ENCODE data around the gene MPV17L2. TPM values are rescaled to one million over a fixed set of nuclear protein-coding genes. Genes with fewer than 3 reads are reported as not detected.

The MPV17L2 gene
- total RNA-seq, 4 donors from 2014 or later = 14.5 to 67.6 (median 21.2) TPM

DNA sequence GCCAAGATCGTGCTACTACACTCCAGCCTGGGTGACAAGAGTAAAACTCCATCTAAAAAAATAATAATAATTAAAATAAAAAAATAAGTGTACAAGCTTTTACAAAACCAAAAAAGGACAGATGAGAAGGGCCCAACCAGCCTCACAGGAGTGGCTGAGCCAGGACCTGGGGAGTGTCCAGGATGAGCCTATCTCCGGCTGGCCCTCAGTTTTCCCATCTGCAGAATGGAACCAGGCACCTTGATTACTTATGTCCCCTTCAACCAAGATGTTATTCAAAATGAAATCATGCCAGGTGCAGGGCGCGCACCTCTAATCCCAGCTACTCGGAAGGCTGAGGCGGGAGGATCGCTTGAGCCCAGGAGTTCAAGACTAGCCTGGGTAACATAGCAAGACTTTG lies 28.9 kb upstream of the MPV17L2 start:
- Histone ChIP-seq H3K27me3 (no peaks in the 10 kb centered on the region), H3K9me3 (no peaks in the 10 kb centered on the region), H3K27ac (replicated peaks in 1 of 4) (no peak overlapping the region), H3K36me3 (peaks cover 38 to 74% (median 60%) of the 10 kb centered on the region in 4 donors), H3K4me1 (peaks cover 15 to 28% (median 19%) of the 10 kb centered on the region in 4 donors), H3K4me3 (no peak overlapping the region)
- WGBS = 93% methylated on average over 7 of the region's 7 CpGs
- TF ChIP-seq EP300 (IDR thresholded peaks at IDR 0.05) (no peak), POLR2AphosphoS5 (IDR thresholded peaks at IDR 0.05) (no peak), POLR2A (IDR thresholded peaks at IDR 0.05; ENCODE audit: low read depth) (no peak)
- TF ChIP-seq, protein P1, sequence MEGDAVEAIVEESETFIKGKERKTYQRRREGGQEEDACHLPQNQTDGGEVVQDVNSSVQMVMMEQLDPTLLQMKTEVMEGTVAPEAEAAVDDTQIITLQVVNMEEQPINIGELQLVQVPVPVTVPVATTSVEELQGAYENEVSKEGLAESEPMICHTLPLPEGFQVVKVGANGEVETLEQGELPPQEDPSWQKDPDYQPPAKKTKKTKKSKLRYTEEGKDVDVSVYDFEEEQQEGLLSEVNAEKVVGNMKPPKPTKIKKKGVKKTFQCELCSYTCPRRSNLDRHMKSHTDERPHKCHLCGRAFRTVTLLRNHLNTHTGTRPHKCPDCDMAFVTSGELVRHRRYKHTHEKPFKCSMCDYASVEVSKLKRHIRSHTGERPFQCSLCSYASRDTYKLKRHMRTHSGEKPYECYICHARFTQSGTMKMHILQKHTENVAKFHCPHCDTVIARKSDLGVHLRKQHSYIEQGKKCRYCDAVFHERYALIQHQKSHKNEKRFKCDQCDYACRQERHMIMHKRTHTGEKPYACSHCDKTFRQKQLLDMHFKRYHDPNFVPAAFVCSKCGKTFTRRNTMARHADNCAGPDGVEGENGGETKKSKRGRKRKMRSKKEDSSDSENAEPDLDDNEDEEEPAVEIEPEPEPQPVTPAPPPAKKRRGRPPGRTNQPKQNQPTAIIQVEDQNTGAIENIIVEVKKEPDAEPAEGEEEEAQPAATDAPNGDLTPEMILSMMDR (IDR thresholded peaks at IDR 0.05) = no peak
- no peak for DNase-seq (ENCODE audit: extremely low spot score)
- intact Hi-C loops (cut with DNase I) = no loop called here

DNA sequence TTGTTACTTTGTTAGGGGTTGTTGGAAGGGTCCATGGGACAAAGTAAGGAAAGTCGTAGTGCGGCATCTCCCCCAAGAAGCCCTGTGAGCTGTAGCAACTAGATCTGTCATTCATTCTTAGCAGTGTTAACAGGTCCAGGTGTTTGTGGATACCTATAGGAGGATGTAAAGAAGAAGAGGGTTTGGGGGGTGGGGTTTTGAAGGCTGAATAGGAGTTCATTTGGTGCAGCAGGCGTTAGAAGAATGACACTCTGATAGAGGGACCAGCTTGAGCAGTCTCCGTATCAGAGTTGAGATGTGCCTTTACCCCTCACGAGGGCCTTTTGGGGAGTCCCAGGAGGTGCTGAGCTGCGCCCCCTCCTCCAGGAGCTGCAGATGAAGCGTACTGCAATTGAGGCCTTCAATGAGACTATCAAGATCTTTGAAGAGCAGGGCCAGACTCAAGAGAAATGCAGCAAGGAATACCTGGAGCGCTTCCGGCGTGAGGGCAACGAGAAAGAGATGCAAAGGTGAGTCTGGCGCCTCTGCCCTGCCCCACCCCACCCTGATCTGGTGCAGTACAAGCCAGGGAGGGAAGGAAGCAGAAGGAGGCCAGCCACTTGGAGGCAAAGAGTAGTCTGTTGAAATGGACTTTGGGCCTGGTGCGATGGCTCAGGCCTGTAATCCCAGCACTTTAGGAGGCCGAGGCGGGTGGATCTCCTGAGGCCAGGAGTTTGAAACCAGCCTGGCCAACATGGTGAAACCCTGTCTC lies 27.0 kb upstream of the MPV17L2 start:
- Histone ChIP-seq H3K27me3 (no peaks in the 10 kb centered on the region), H3K4me3 (no peak overlapping the region), H3K9me3 (no peaks in the 10 kb centered on the region), H3K4me1 (peaks cover 9 to 20% (median 12%) of the 10 kb centered on the region in 4 donors), H3K27ac (replicated peaks in 1 of 4) (no peak overlapping the region), H3K36me3 (peaks cover 43 to 84% (median 69%) of the 10 kb centered on the region in 4 donors)
- TF ChIP-seq POLR2AphosphoS5 (IDR thresholded peaks at IDR 0.05) (no peak), EP300 (IDR thresholded peaks at IDR 0.05) (no peak), POLR2A (IDR thresholded peaks at IDR 0.05; ENCODE audit: low read depth) (no peak)
- TF ChIP-seq, protein P1 (IDR thresholded peaks at IDR 0.05) = no peak
- no peak for DNase-seq (ENCODE audit: extremely low spot score)
- intact Hi-C loops (cut with DNase I) = no loop called here
- WGBS = 97% methylated on average over 11 of the region's 15 CpGs

DNA sequence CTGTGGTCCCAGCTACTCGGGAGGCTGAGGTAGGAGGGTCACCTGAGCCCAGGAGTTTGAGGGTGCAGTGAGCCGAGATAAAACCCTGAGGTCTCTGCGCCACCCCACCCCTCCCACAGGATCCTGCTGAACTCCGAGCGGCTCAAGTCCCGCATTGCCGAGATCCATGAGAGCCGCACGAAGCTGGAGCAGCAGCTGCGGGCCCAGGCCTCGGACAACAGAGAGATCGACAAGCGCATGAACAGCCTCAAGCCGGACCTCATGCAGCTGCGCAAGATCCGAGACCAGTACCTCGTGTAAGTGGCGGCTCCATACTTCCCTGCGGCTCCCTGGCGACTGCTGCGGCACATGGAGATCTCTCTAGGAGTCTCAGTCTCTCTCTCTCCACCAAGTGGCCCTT lies 26.0 kb upstream of the MPV17L2 start:
- TF ChIP-seq EP300 (IDR thresholded peaks at IDR 0.05) (no peak), POLR2A (IDR thresholded peaks at IDR 0.05; ENCODE audit: low read depth) (no peak), POLR2AphosphoS5 (IDR thresholded peaks at IDR 0.05) (no peak)
- TF ChIP-seq, protein P1 (IDR thresholded peaks at IDR 0.05) = no peak
- WGBS = 89% methylated on average over 17 of the region's 21 CpGs

DNA sequence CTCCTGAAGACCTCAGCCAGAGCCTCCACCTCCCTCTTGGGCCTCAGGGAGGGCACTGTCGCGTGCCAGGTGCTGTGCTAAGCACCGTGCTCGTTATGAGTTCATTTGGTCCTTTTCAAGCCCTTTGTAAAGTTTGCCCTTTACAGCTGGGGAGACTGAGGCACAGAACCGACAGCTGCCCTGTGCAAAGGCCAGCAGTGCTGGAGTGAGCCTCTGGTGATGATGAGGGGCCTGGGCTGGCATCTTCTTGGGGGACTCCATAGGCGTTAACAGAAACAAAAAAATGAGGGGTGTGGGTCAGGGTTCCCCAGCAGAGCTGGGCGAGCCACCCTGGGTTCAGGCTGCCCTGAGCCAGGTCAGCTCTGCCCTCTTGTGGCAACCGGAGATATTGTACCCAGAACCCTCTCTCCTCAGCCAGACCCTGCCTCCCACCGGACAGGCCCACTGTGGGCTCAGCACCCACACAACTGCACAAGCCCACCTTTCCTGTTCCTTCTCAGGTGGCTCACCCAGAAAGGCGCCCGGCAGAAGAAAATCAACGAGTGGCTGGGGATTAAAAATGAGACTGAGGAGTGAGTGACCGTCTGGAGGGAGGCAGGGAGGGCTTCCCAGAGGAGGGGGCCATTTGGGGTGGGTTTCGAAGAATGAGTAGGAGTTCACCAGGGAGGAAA lies 24.9 kb upstream of the MPV17L2 start:
- H3K4me3 ChIP-seq = no peak overlapping the region
- H3K36me3 ChIP-seq = peaks cover 39 to 70% (median 56%) of the 10 kb centered on the region in 4 donors
- DNase-seq (ENCODE audit: extremely low spot score) = no peak
- H3K27me3 ChIP-seq = no peaks in the 10 kb centered on the region
- no peak overlapping the region for H3K27ac ChIP-seq (replicated peaks in 1 of 4)
- H3K9me3 ChIP-seq = no peaks in the 10 kb centered on the region
- intact Hi-C loops (cut with DNase I) = loop anchor here (2.0 kb wide), 1 partner anchor 55 kb away; no protein-coding TSS in a partner anchor
- WGBS = 70% methylated on average over 14 of the region's 14 CpGs
- TF ChIP-seq, protein P1 (IDR thresholded peaks at IDR 0.05) = peak; percentile 64 to 82 (median 77)
- TF ChIP-seq POLR2AphosphoS5 (IDR thresholded peaks at IDR 0.05) = no peak
- peaks cover 2 to 10% (median 9%) of the 10 kb centered on the region in 4 donors for H3K4me1 ChIP-seq

More for the DNA sequence above, 26.0 kb upstream of the MPV17L2 start:
- peaks cover 43 to 81% (median 67%) of the 10 kb centered on the region in 4 donors for H3K36me3 ChIP-seq
- no peak overlapping the region for H3K4me3 ChIP-seq
- peaks cover under 1 to 12% (median 6%) of the 10 kb centered on the region in 4 donors for H3K4me1 ChIP-seq
- H3K27ac ChIP-seq (replicated peaks in 1 of 4) = no peak overlapping the region
- DNase-seq (ENCODE audit: extremely low spot score) = no peak
- no peaks in the 10 kb centered on the region for H3K9me3 ChIP-seq
- H3K27me3 ChIP-seq = no peaks in the 10 kb centered on the region
- intact Hi-C loops (cut with DNase I) = no loop called here
